VCaP (cell line): Measurements from ENCODE around the gene KLC1.
A peak's percentile ranks its signal among the peaks of the same experiment; 100 is the strongest.

Source experiments
- H3K27ac ChIP-seq: fragments of 450-650 bp; 2 replicates; pipeline ENCODE4 v1.5.1; 2017
- CTCF ChIP-seq: fragments of 450-650 bp; conservative IDR thresholded peaks from 2 replicates; pipeline ENCODE4 v1.5.1; 2017; ENCODE audit warnings: mild to moderate bottlenecking, moderate library complexity

KLC1 gene

GRCh38 chr14:103676881-103677675 lies 48.1 kb downstream of the KLC1 start:
- H3K27ac ChIP-seq = no peak overlapping the region
- no peak for TF ChIP-seq CTCF

GRCh38 chr14:103679351-103679750 lies 50.3 kb downstream of the KLC1 start:
- H3K27ac ChIP-seq = no peak overlapping the region
- TF ChIP-seq CTCF = peak; percentile 72

DNA sequence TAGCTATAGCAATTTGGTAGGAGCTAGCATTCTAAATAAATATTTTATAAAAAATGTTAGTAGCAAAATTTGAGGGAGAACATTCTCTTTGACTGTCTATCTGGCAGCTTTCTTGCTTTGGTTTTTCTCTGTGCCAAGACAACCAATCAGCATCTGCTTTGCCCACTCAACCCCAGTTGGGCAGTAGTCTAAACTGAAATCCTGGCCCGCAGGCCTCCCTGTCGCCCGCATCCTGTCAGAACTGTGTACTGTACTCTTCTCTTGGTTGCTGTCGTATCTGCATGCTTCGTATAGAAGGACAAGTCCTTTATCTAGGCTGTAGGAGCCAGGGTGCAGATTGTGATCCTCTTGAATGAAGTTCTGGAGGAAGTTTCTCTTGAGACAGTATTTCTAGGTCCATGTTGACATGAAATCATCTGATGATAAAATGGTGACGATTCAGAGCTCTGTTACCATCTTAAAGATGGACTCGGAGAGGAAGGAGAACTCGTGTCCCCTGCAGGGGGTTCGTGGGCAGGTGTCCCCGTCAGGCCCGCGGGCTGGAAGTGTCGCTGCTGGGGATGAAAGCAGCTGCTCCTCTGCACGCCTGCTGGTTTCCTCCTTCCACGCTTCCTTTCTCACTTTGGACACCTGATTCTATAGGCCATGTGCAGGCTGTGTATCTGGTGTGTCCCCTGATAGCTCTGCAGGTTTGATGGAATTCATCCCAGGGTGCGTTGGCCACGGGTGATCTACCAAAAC lies 51.6 kb downstream of the KLC1 start:
- H3K27ac ChIP-seq = no peak overlapping the region

DNA sequence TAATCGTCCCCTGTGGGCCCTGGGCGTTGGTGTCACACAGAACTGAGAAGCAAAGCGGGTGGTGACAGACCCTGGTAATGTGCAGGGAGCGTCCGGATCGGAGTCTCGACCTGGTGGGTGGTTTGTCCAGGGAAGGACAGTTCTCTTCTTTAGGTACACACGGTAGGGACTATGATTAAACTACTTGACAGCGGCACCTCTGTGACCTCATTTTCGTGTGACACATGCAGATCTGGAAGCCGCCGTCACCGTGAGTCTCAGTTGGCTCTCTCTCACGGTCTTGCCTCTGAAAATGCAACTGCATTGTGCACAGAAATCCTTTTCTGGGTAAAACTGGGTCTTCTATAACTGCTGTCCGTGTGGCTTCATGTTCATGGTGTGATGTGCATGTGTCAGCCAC lies 54.1 kb downstream of the KLC1 start:
- no peak for TF ChIP-seq CTCF
- H3K27ac ChIP-seq = no peak overlapping the region

More for the DNA sequence above, 51.6 kb downstream of the KLC1 start:
- TF ChIP-seq CTCF = no peak

- no peak for TF ChIP-seq CTCF
- no peak overlapping the region for H3K27ac ChIP-seq
Observed at GRCh38 chr14:103684471-103684870, 55.5 kb downstream of the KLC1 start.

- no peak overlapping the region for H3K27ac ChIP-seq
- no peak for TF ChIP-seq CTCF
Observed at GRCh38 chr14:103684871-103685270, 55.9 kb downstream of the KLC1 start.

- H3K27ac ChIP-seq = no peak overlapping the region
- TF ChIP-seq CTCF = no peak
Observed at GRCh38 chr14:103685276-103686211, 56.5 kb downstream of the KLC1 start.
